SK-N-SH (cell line): ENCODE measurements around the gene RFX4. TPM values are rescaled to one million over a fixed set of nuclear protein-coding genes. Genes with fewer than 3 reads are reported as not detected.

Experiments
- CTCF ChIA-PET: fragments of 300-600, 350-600 bp; formaldehyde crosslinking; extraction: SDS; loops from one replicate; lab custom pipeline; 2021; lab: Yijun Ruan, JAX
- POLR2A ChIA-PET: fragments of 350-600 bp; sonication (Branson Sonifier 250); formaldehyde crosslinking; extraction: SDS; loops from one replicate; lab custom pipeline; 2020; ENCODE audit warnings: antibody characterized with exemption, inconsistent platforms; lab: Yijun Ruan, JAX
- DNase-seq: peaks from one replicate; pipeline ENCODE4 v3.0.0; 2012
- H2AFZ ChIP-seq: fragments of 200-600 bp; sonication (generic); 2 replicates; pipeline ENCODE4 v1.8.1; 2016; ENCODE audit warnings: antibody characterized with exemption, mild to moderate bottlenecking, low read depth
- H3F3A ChIP-seq: fragments of 200-600 bp; sonication (generic); replicated peaks from 2 replicates; pipeline ENCODE3; 2016; ENCODE audit warnings: antibody characterized with exemption, mild to moderate bottlenecking; ENCODE audit not compliant: insufficient read depth
- H3K27ac ChIP-seq, 2 experiments: fragments of 200-500 bp in 1 of 2; fragments of 200-600 bp in 1 of 2; sonication (Bioruptor generic) in 1 of 2; sonication (generic), shearing (Covaris generic) in 1 of 2; 2 replicates each; pipeline versions ENCODE4 v1.5.1 to v1.6.1; 2014 to 2016; ENCODE audit warnings: low read depth in 2 of 2, inconsistent platforms in 1 of 2, low read length in 1 of 2, mild to moderate bottlenecking in 1 of 2, mixed read lengths in 1 of 2
- H3K27me3 ChIP-seq: fragments of 200-600 bp; sonication (generic), shearing (Covaris generic); 2 replicates; pipeline ENCODE4 v1.6.1; 2016; ENCODE audit warnings: mixed run types; ENCODE audit not compliant: insufficient read depth
- H3K36me3 ChIP-seq, 2 experiments: fragments of 200-500 bp in 1 of 2; fragments of 200-600 bp in 1 of 2; sonication (Bioruptor generic) in 1 of 2; sonication (generic) in 1 of 2; replicated peaks in 1 of 2; 2 replicates each; pipeline versions ENCODE3 to v1.5.1; 2014 to 2016; ENCODE audit warnings: low read length in 1 of 2, mild to moderate bottlenecking in 1 of 2; ENCODE audit not compliant: insufficient read depth in 2 of 2, control insufficient read depth in 1 of 2
- H3K4me1 ChIP-seq, 2 experiments: fragments of 200-500 bp in 1 of 2; fragments of 200-600 bp in 1 of 2; sonication (Bioruptor generic) in 1 of 2; sonication (generic), shearing (Covaris generic) in 1 of 2; 2 replicates each; pipeline versions ENCODE4 v1.5.1 to v1.6.1; 2014 to 2016; ENCODE audit warnings: low read depth in 1 of 2, low read length in 1 of 2, mixed run types in 1 of 2; ENCODE audit not compliant: insufficient read depth in 2 of 2, control insufficient read depth in 1 of 2
- H3K4me2 ChIP-seq: fragments of 200-600 bp; sonication (generic), shearing (Covaris generic); 2 replicates; pipeline ENCODE4 v1.6.1; 2017; ENCODE audit warnings: mixed run types
- H3K4me3 ChIP-seq, 2 experiments: fragments of 200-500 bp in 1 of 2; fragments of 200-600 bp in 1 of 2; sonication (Bioruptor generic) in 1 of 2; sonication (generic), shearing (Covaris generic) in 1 of 2; 2 replicates each; pipeline versions ENCODE4 v1.5.1 to v1.8.1; 2014 to 2016; ENCODE audit warnings: low read depth in 2 of 2, inconsistent platforms in 1 of 2, low read length in 1 of 2, mild to moderate bottlenecking in 1 of 2, mixed read lengths in 1 of 2, moderate library complexity in 1 of 2
- H3K79me2 ChIP-seq: fragments of 200-600 bp; sonication (generic); 2 replicates; pipeline ENCODE4 v1.8.1; 2017; ENCODE audit warnings: mild to moderate bottlenecking; ENCODE audit not compliant: insufficient read depth
- H3K9ac ChIP-seq: fragments of 200-600 bp; sonication (generic); 2 replicates; pipeline ENCODE4 v1.6.1; 2017; ENCODE audit warnings: mixed run types
- H3K9me2 ChIP-seq: fragments of 200-600 bp; sonication (generic); 2 replicates; pipeline ENCODE4 v1.6.1; 2017; ENCODE audit warnings: mixed run types
- H3K9me3 ChIP-seq: fragments of 200-600 bp; sonication (generic); 2 replicates; pipeline ENCODE4 v1.6.1; 2017; ENCODE audit warnings: mixed run types, mild to moderate bottlenecking, moderate library complexity
- H4K20me1 ChIP-seq: fragments of 200-600 bp; sonication (generic); 2 replicates; pipeline ENCODE4 v1.6.1; 2017; ENCODE audit warnings: mild to moderate bottlenecking, mixed run types; ENCODE audit not compliant: insufficient read depth
- EZH2phosphoT487 ChIP-seq: fragments of 200-600 bp; sonication (generic); IDR thresholded peaks from 2 replicates; pipeline ENCODE4 v1.6.1; 2017; ENCODE audit warnings: low read depth, mixed run types, mild to moderate bottlenecking, antibody characterized with exemption, moderate library complexity, borderline replicate concordance
- FOSL2 ChIP-seq: IDR thresholded peaks from 2 replicates; pipeline ENCODE4 v1.4.0; 2012; ENCODE audit warnings: low read depth, mild to moderate bottlenecking, moderate library complexity, borderline replicate concordance
- GATA2 ChIP-seq: sonication (generic); formaldehyde crosslinking; IDR thresholded peaks from 2 replicates; pipeline ENCODE4 v1.5.0; 2020; ENCODE audit warnings: mild to moderate bottlenecking, missing genetic modification reagents
- JUND ChIP-seq: IDR thresholded peaks from 2 replicates; pipeline ENCODE4 v1.4.0; 2012
- MAX ChIP-seq: IDR thresholded peaks from 2 replicates; pipeline ENCODE4 v1.4.0; 2012; ENCODE audit warnings: low read depth
- MEF2A ChIP-seq: IDR thresholded peaks from 2 replicates; pipeline ENCODE4 v1.4.0; 2012; ENCODE audit warnings: low read depth, borderline replicate concordance
- MXI1 ChIP-seq: IDR thresholded peaks from 2 replicates; pipeline ENCODE4 v1.6.1; 2012; ENCODE audit warnings: mild to moderate bottlenecking, low read depth, low read length, improper control_type of control experiment
- REST ChIP-seq: IDR thresholded peaks from 2 replicates; pipeline ENCODE4 v1.6.1; 2012; ENCODE audit warnings: mild to moderate bottlenecking, low read depth, low read length, moderate library complexity
- SIN3A ChIP-seq: IDR thresholded peaks from 2 replicates; pipeline ENCODE4 v1.6.1; 2012; ENCODE audit warnings: low read depth, mild to moderate bottlenecking, low read length, moderate library complexity, borderline replicate concordance
- TEAD4 ChIP-seq: IDR thresholded peaks from 2 replicates; pipeline ENCODE4 v1.4.0; 2012; ENCODE audit warnings: mild to moderate bottlenecking, borderline replicate concordance; ENCODE audit not compliant: insufficient read depth
- YY1 ChIP-seq: IDR thresholded peaks from 2 replicates; pipeline ENCODE4 v1.4.0; 2012; ENCODE audit warnings: low read depth, mild to moderate bottlenecking
- WGBS: methylation state at CpG from one replicate; pipeline ENCODE4 v1.1.6; 2017; ENCODE audit warnings: low lambda C conversion rate; 5-methylcytosine and 5-hydroxymethylcytosine counted together
- polyA plus RNA-seq, 3 experiments: library from polyadenylated mRNA; depleted of rRNA; stranded (reverse); fragments of >200 nt; gene quantifications; 2 replicates each; pipeline ENCODE4 v1.2.3, GENCODE V29; 2012

Gene RFX4
- polyA plus RNA-seq, 1 of the 3 experiments (the other 2 are of a cell fraction), result not detected

GRCh38 chr12:106723416-106723815 lies 140.6 kb downstream of the RFX4 start:
- H3F3A ChIP-seq, result no peaks in the 10 kb centered on the region
- no peak overlapping the region for H3K4me3 ChIP-seq
- H3K4me2 ChIP-seq, result no peak overlapping the region
- H4K20me1 ChIP-seq, result no peaks in the 10 kb centered on the region
- CTCF ChIA-PET, result no interaction called here
- POLR2A ChIA-PET, result no interaction called here
- no peaks in the 10 kb centered on the region for H3K4me1 ChIP-seq
- H3K9me2 ChIP-seq, result no peaks in the 10 kb centered on the region
- H3K79me2 ChIP-seq, result no peaks in the 10 kb centered on the region
- DNase-seq, result no peak
- 69% methylated on average over 3 of the region's 3 CpGs for WGBS
- TF ChIP-seq JUND (no peak), FOSL2 (no peak), MEF2A (no peak), REST (no peak), MAX (no peak), MXI1 (no peak), SIN3A (no peak), YY1 (no peak), TEAD4 (no peak), EZH2phosphoT487 (no peak)
- H3K27me3 ChIP-seq, result no peaks in the 10 kb centered on the region
- no peak overlapping the region for H2AFZ ChIP-seq
- H3K9me3 ChIP-seq, result no peaks in the 10 kb centered on the region
- H3K27ac ChIP-seq, result no peak overlapping the region
- H3K36me3 ChIP-seq, result no peaks in the 10 kb centered on the region
- H3K9ac ChIP-seq, result no peak overlapping the region

GRCh38 chr12:106724116-106724515 lies 141.3 kb downstream of the RFX4 start:
- Histone ChIP-seq H3K4me1 (no peaks in the 10 kb centered on the region), H4K20me1 (no peaks in the 10 kb centered on the region), H3K4me3 (no peak overlapping the region), H3F3A (no peaks in the 10 kb centered on the region), H3K9ac (no peak overlapping the region), H3K36me3 (no peaks in the 10 kb centered on the region), H3K27me3 (no peaks in the 10 kb centered on the region), H3K4me2 (no peak overlapping the region), H3K9me2 (no peaks in the 10 kb centered on the region), H3K79me2 (no peaks in the 10 kb centered on the region), H3K9me3 (no peaks in the 10 kb centered on the region), H2AFZ (no peak overlapping the region), H3K27ac (no peak overlapping the region)
- ChIA-PET CTCF (interaction anchor here (1.1 kb wide), 1 partner anchor 12 kb away, joined by 3 read pairs; no protein-coding TSS in a partner anchor), POLR2A (no interaction called here)
- no peak for DNase-seq
- TF ChIP-seq GATA2 (no peak), EZH2phosphoT487 (no peak)
- 91% methylated on average over 1 of the region's 1 CpG for WGBS
